HL-60 (cell line): ENCODE measurements around the gene SV2C.

Source experiments
- DNase-seq, 2 experiments: peaks; one replicate each; pipeline ENCODE4 v3.0.0-alpha.2; 2010 to 2020; ENCODE audit warnings: low read depth in 1 of 2, low spot score in 1 of 2
- H3K27ac ChIP-seq: fragments of 250-450 bp; sonication (Bioruptor Pico); replicated peaks from 2 replicates; pipeline ENCODE4 v1.5.1; 2020; ENCODE audit warnings: mild to moderate bottlenecking, moderate library complexity
- H3K27me3 ChIP-seq: fragments of 250-450 bp; sonication (Bioruptor Pico); 2 replicates; pipeline ENCODE4 v1.5.1; 2021; ENCODE audit warnings: mild to moderate bottlenecking, moderate library complexity; ENCODE audit not compliant: insufficient read depth, poor library complexity, severe bottlenecking
- H3K4me3 ChIP-seq: replicated peaks from 2 replicates; pipeline ENCODE4 v1.5.1; 2011; ENCODE audit warnings: mild to moderate bottlenecking, control low read depth, low read length; ENCODE audit not compliant: insufficient read depth
- GABPA ChIP-seq: IDR thresholded peaks from 2 replicates; pipeline ENCODE4 v1.6.1; 2012; ENCODE audit warnings: low read depth
- POLR2AphosphoS5 ChIP-seq: IDR thresholded peaks from 2 replicates; pipeline ENCODE4 v1.6.1; 2012; ENCODE audit warnings: low read depth
- SPI1 ChIP-seq: IDR thresholded peaks from 2 replicates; pipeline ENCODE4 v1.6.1; 2012; ENCODE audit warnings: low read depth, mild to moderate bottlenecking, borderline replicate concordance
- TF ChIP-seq, protein P1 (sequence below): IDR thresholded peaks from one replicate; pipeline ENCODE4 v1.5.1; 2011; ENCODE audit warnings: low read length, control low read depth, inconsistent platforms; ENCODE audit not compliant: insufficient read depth
- TF ChIP-seq, protein P2 (sequence below): IDR thresholded peaks from 2 replicates; pipeline ENCODE4 v1.6.1; 2012; ENCODE audit warnings: low read depth; ENCODE audit not compliant: insufficient replicate concordance

Gene SV2C

DNA sequence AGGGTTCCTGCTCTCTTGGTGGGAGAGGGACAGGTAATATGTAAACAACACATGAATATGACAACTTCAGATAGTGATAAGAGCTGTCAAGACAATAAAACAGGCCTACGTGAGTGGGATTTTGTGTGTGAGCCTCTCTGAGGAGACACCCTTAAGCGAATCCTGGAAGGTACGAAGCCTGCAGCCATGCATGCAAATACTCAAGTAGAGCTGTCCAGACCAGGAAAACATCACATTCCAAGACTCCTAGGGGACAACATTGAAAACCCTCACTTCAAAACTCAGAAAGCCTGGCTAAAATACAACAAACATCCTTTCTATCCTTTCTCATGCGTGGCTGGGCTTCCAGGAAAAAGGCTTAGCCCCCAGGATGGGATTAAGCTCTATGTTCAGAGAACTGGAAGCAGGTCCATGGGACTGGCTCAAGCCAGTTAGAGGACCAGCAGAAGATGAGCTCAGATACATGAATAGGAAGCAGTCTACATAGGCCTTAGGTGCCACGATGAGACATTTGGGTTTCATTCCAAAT lies 195.1 kb downstream of the SV2C start:
- no peak for DNase-seq
- H3K4me3 ChIP-seq, result no peak overlapping the region

DNA sequence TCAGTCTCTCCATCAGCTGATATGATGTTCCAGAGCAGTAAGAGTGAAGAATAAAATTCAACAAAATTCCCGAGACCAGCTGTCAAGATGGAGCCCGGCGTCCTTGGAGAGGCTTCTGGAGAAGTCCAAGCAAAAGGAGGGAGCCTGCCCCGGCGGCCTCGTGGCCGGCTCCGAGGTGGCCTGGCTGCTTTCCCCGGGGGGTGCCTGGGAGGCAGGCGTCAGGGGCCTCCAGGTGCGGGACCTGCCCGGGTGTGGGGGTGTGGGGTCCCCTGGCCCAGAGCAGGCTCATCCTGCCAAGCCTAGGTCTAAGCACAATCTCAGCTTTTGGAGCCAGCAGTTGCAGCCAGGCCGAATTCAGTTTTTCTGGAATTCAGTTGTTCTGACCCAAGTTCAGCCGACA lies 197.3 kb downstream of the SV2C start:
- H3K27ac ChIP-seq, result no peak overlapping the region
- no peaks in the 10 kb centered on the region for H3K27me3 ChIP-seq
- TF ChIP-seq, protein P1, sequence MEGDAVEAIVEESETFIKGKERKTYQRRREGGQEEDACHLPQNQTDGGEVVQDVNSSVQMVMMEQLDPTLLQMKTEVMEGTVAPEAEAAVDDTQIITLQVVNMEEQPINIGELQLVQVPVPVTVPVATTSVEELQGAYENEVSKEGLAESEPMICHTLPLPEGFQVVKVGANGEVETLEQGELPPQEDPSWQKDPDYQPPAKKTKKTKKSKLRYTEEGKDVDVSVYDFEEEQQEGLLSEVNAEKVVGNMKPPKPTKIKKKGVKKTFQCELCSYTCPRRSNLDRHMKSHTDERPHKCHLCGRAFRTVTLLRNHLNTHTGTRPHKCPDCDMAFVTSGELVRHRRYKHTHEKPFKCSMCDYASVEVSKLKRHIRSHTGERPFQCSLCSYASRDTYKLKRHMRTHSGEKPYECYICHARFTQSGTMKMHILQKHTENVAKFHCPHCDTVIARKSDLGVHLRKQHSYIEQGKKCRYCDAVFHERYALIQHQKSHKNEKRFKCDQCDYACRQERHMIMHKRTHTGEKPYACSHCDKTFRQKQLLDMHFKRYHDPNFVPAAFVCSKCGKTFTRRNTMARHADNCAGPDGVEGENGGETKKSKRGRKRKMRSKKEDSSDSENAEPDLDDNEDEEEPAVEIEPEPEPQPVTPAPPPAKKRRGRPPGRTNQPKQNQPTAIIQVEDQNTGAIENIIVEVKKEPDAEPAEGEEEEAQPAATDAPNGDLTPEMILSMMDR, result no peak
- TF ChIP-seq GABPA (no peak), SPI1 (no peak)
- TF ChIP-seq, protein P2, sequence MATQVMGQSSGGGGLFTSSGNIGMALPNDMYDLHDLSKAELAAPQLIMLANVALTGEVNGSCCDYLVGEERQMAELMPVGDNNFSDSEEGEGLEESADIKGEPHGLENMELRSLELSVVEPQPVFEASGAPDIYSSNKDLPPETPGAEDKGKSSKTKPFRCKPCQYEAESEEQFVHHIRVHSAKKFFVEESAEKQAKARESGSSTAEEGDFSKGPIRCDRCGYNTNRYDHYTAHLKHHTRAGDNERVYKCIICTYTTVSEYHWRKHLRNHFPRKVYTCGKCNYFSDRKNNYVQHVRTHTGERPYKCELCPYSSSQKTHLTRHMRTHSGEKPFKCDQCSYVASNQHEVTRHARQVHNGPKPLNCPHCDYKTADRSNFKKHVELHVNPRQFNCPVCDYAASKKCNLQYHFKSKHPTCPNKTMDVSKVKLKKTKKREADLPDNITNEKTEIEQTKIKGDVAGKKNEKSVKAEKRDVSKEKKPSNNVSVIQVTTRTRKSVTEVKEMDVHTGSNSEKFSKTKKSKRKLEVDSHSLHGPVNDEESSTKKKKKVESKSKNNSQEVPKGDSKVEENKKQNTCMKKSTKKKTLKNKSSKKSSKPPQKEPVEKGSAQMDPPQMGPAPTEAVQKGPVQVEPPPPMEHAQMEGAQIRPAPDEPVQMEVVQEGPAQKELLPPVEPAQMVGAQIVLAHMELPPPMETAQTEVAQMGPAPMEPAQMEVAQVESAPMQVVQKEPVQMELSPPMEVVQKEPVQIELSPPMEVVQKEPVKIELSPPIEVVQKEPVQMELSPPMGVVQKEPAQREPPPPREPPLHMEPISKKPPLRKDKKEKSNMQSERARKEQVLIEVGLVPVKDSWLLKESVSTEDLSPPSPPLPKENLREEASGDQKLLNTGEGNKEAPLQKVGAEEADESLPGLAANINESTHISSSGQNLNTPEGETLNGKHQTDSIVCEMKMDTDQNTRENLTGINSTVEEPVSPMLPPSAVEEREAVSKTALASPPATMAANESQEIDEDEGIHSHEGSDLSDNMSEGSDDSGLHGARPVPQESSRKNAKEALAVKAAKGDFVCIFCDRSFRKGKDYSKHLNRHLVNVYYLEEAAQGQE, result no peak
- H3K4me3 ChIP-seq, result no peak overlapping the region
- no peak for DNase-seq

More for the DNA sequence above, 195.1 kb downstream of the SV2C start:
- H3K27ac ChIP-seq, result no peak overlapping the region
- H3K27me3 ChIP-seq, result no peaks in the 10 kb centered on the region
- TF ChIP-seq GABPA (no peak), POLR2AphosphoS5 (no peak), SPI1 (no peak)
- TF ChIP-seq, protein P1, result no peak
- TF ChIP-seq, protein P2, result no peak

DNA sequence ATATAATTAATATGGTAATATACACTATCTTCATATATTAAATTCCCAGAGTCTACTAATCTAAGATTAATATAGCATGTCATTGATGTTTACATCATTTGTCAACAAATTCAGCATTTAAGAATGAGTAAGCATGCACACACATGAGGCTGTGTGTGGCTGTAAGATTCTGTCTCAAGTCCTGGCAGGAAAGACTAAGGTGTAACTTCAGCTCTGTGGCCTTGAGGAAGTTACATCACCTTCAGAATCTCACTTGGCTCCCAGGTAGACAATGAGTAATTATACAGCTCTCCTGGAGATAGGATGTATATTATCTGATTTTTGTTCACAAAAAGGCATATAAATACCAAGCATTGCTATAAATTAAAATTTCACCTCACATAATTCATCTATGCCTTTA lies 200.5 kb downstream of the SV2C start:
- no peak overlapping the region for H3K27ac ChIP-seq
- no peak overlapping the region for H3K4me3 ChIP-seq
- no peak for DNase-seq
- H3K27me3 ChIP-seq, result no peaks in the 10 kb centered on the region
- TF ChIP-seq, protein P1, result no peak
- no peak for TF ChIP-seq POLR2AphosphoS5
- no peak for TF ChIP-seq SPI1
- TF ChIP-seq, protein P2, result no peak
- no peak for TF ChIP-seq GABPA
